Measurements from ENCODE around the gene SRPK2. TPM values are rescaled to one million over a fixed set of nuclear protein-coding genes. Genes with fewer than 3 reads are reported as not detected.

Gene SRPK2
- total RNA-seq, 1 experiment from 2014 or later, result 28.4 TPM

DNA sequence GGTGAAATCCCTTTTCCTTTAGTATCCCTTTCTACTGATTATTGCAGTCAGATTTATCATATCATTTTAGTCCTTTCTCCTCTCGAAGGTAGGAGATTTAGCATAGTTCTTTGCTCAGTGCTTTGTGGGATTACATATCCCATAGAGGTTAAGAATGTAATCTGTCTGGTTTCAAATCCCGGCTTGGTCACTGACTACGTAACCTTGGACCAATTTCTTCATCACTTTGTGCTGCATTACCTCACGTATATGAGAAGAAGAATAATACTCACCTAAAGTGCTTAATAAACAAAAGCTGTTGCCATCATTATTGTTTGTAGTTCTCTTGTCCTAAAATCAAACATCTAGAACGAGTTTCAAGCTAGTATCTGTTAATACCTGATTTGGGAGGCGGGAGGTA, 300.7 kb downstream of the SRPK2 start:
- DNase-seq, result no peak
- no peaks in the 10 kb centered on the region; the same call in none of the 2 replicates for H3K36me3 ChIP-seq (replicated peaks; ENCODE audit: control insufficient read depth, insufficient read depth, low read length)
- H3K4me3 ChIP-seq (ENCODE audit: insufficient read depth, low read depth, low read length), result no peak overlapping the region
- no peaks in the 10 kb centered on the region for H3K27me3 ChIP-seq (ENCODE audit: control insufficient read depth, insufficient read depth, low read length)

DNA sequence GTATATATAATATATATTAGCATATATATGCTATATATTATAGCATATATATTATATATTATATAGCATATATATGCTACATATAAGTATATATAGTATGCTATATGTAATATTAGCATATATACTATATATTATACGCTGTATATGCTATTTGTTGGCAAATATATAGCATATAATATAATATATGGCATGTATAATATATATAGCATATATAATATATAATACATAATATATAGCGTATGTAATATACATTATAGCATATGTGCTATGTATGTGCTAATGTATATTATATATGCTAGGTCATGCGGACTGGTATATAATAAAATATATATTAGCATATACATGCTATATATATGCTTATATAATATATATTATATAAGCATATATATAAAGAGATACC, 301.9 kb downstream of the SRPK2 start:
- DNase-seq, result no peak
- no peak overlapping the region for H3K4me3 ChIP-seq (ENCODE audit: insufficient read depth, low read depth, low read length)
- H3K27me3 ChIP-seq (ENCODE audit: control insufficient read depth, insufficient read depth, low read length), result no peaks in the 10 kb centered on the region
- peaks cover 1% of the 10 kb centered on the region for H3K36me3 ChIP-seq (replicated peaks; ENCODE audit: control insufficient read depth, insufficient read depth, low read length)

DNA sequence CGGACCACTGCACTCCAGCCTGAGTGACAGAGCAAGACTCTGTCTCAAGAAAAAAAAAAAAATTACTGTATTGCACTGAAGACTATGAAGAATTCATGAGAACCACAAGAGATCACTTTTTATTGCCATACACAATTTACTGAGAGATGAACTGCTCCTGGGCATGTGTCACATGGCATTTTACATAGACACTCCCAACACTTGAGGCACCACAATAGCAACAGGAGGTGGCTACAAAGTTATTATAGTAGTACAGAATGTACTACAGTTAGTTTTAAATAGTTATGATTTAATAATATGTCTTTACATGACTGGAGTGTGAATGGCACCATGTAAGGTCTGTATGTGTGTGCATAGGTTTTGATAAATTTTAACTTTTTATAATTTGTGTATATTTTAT, 304.1 kb downstream of the SRPK2 start:
- H3K4me3 ChIP-seq (ENCODE audit: insufficient read depth, low read depth, low read length), result no peak overlapping the region
- no peak for DNase-seq
- H3K36me3 ChIP-seq (replicated peaks; ENCODE audit: control insufficient read depth, insufficient read depth, low read length), result peaks cover 7% of the 10 kb centered on the region
- no peaks in the 10 kb centered on the region for H3K27me3 ChIP-seq (ENCODE audit: control insufficient read depth, insufficient read depth, low read length)

DNA sequence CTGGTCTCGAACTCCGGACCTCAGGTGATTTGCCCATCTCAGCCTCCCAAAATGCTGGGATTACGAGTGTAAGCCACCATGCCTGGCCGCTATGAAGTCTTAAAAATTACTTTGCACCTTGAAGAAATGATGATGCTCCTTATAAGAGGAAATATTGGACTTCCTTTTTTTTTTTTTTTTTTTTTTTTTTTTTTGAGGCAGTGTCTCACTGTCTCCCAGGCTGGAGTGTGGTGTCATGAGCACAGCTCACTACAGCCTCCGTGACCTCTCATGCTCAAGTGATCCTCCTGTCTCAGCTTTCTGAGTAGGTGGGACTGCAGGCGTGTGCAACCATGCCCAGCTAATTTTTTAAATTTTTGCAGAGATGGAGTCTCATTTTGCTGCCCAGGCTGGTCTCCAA, 309.4 kb downstream of the SRPK2 start:
- no peaks in the 10 kb centered on the region for H3K27me3 ChIP-seq (ENCODE audit: control insufficient read depth, insufficient read depth, low read length)
- DNase-seq, result no peak
- no peak overlapping the region for H3K4me3 ChIP-seq (ENCODE audit: insufficient read depth, low read depth, low read length)
- peaks cover 16% of the 10 kb centered on the region for H3K36me3 ChIP-seq (replicated peaks; ENCODE audit: control insufficient read depth, insufficient read depth, low read length)

DNA sequence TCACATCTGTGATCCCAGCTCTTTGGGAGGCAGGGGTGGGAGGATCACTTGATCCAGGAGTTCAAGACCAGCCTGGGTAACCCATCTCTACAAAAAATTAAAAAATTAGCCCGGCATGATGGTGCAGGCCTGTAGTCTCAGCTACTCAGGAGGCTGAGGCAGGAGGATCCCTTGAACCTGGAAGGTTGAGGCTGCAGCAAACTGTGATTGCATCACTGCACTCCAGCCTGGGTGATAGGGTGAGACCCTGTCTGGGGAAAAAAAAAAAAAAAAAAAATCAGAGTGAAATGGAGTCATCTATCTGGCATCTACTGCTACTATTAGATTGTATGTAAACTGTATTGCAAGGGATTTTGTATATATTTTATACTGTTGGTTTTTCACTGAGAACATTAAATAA, 315.6 kb downstream of the SRPK2 start:
- Histone ChIP-seq H3K27me3 (ENCODE audit: control insufficient read depth, insufficient read depth, low read length) (no peaks in the 10 kb centered on the region), H3K36me3 (replicated peaks; ENCODE audit: control insufficient read depth, insufficient read depth, low read length) (peaks cover 12% of the 10 kb centered on the region), H3K4me3 (ENCODE audit: insufficient read depth, low read depth, low read length) (no peak overlapping the region)
- DNase-seq, result no peak

DNA sequence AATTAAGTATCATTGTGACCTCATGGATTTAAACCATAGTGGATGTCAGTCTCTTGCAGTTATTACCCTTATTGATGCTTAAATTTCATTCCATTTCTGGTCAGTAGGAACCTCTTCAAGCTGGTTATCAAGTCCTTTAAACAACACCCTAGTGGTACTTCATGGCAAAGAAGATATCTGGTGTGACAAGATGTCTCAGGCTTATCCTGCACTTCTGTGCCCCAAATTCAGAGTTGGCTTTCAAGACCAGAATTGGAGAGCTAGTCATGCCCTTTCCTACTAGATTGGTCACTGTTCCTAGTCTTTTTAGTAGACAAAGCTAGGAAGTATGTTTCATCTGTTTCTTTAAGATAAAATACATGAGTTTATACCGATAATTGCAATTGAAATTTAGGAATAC, 319.8 kb downstream of the SRPK2 start:
- Histone ChIP-seq H3K4me3 (ENCODE audit: insufficient read depth, low read depth, low read length) (no peak overlapping the region), H3K27me3 (ENCODE audit: control insufficient read depth, insufficient read depth, low read length) (no peaks in the 10 kb centered on the region), H3K36me3 (replicated peaks; ENCODE audit: control insufficient read depth, insufficient read depth, low read length) (peaks cover 10% of the 10 kb centered on the region)
- no peak for DNase-seq

DNA sequence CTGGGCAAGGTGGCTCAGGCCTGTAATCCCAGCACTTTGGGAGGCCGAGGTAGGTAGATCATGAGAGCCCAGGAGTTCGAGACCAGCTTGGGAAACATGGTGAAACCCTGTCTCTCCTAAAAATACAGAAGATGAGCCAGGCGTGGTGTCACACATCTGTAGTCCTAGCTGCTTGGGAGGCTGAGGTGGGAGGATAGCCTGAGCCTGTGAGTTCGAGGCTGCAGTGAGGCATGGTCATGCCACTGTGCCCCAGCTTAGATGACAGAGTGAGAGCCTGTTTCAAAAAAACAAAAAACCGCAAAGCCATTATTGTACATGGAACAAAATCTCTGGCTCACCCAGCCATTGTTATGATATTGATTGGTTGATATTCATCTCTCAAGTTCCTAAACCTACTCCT, 321.0 kb downstream of the SRPK2 start:
- Histone ChIP-seq H3K4me3 (ENCODE audit: insufficient read depth, low read depth, low read length) (no peak overlapping the region), H3K27me3 (ENCODE audit: control insufficient read depth, insufficient read depth, low read length) (no peaks in the 10 kb centered on the region), H3K36me3 (replicated peaks; ENCODE audit: control insufficient read depth, insufficient read depth, low read length) (peaks cover 8% of the 10 kb centered on the region)
- no peak for DNase-seq

Other genes with a start within 250 kb of the SRPK2 start
- 46.5 and 59.1 TPM in 2 replicates for gene PUS7, start 133.3 kb upstream of the SRPK2 start, total RNA-seq (2014; rRNA removed; shearing (Covaris generic))
- gene RINT1, start 143.3 kb upstream of the SRPK2 start, total RNA-seq (2014; rRNA removed; shearing (Covaris generic)), result 4.4 and 5.9 TPM in 2 replicates
- gene EFCAB10, start 192.6 kb upstream of the SRPK2 start, total RNA-seq (2014; rRNA removed; shearing (Covaris generic)), result 2.0 and 2.3 TPM in 2 replicates